Naive thymus-derived CD4-positive, alpha-beta T cell (primary cell): ENCODE measurements around the gene MMP19. TPM values are rescaled to one million over a fixed set of nuclear protein-coding genes. Genes with fewer than 3 reads are reported as not detected.

Experiments used
- ATAC-seq: fragments of 150-1000 bp; cut with Tn5 transposase; 2 replicates; pipeline ENCODE4 v1.10.0; 2021; ENCODE audit warnings: mild to moderate bottlenecking, moderate library complexity
- CTCF ChIA-PET: fragments of 350-600 bp; sonication (Branson Sonifier 250); formaldehyde crosslinking; loops from one replicate; lab custom pipeline; 2021; ENCODE audit warnings: antibody characterized with exemption; lab: Charles Lee
- POLR2A ChIA-PET: fragments of 350-600 bp; sonication (Branson Sonifier 250); formaldehyde crosslinking; loops from one replicate; lab custom pipeline; 2021; ENCODE audit warnings: antibody characterized with exemption, inconsistent platforms; lab: Charles Lee
- DNase-seq, 9 donors: peaks; one replicate each; pipeline versions ENCODE4 v3.0.0 to v3.0.0-alpha.2; 2020 to 2022; ENCODE audit warnings: mixed read lengths in 1 of 9
- H3K27ac ChIP-seq: one replicate; pipeline ENCODE4 v1.7.0; 2013; ENCODE audit warnings: mild to moderate bottlenecking, low read depth, low read length, moderate library complexity
- H3K27me3 ChIP-seq, 2 donors: one replicate each; pipeline ENCODE4 v1.7.0; 2013; ENCODE audit warnings: low read length in 2 of 2, mild to moderate bottlenecking in 2 of 2, moderate library complexity in 2 of 2; ENCODE audit not compliant: control insufficient read depth in 2 of 2, insufficient read depth in 2 of 2
- H3K36me3 ChIP-seq, 3 experiments: 1 replicate in 2 of 3; 2 replicates in 1 of 3; pipeline ENCODE4 v1.7.0; 2013; ENCODE audit warnings: low read length in 3 of 3, mild to moderate bottlenecking in 3 of 3, moderate library complexity in 1 of 3; ENCODE audit not compliant: insufficient read depth in 3 of 3, control insufficient read depth in 2 of 3
- H3K4me1 ChIP-seq, 2 donors: one replicate each; pipeline ENCODE4 v1.7.0; 2013; ENCODE audit warnings: low read length in 2 of 2, mild to moderate bottlenecking in 2 of 2, moderate library complexity in 1 of 2; ENCODE audit not compliant: control insufficient read depth in 2 of 2, insufficient read depth in 2 of 2
- H3K4me3 ChIP-seq: 2 replicates; pipeline ENCODE4 v1.7.0; 2013; ENCODE audit warnings: mild to moderate bottlenecking, low read length
- H3K9me3 ChIP-seq, 3 experiments: 1 replicate in 2 of 3; 2 replicates in 1 of 3; pipeline ENCODE4 v1.7.0; 2013; ENCODE audit warnings: low read length in 3 of 3; ENCODE audit not compliant: control insufficient read depth in 2 of 3
- H3K27ac Mint-ChIP-seq, 9 donors: one replicate each; pipeline ENCODE4 v1.8.0; 2020 to 2022; ENCODE audit warnings: mixed read lengths in 9 of 9, mild to moderate bottlenecking in 8 of 9, moderate library complexity in 5 of 9, inconsistent platforms in 2 of 9
- H3K27me3 Mint-ChIP-seq, 5 donors: one replicate each; pipeline ENCODE4 v1.8.0; 2021 to 2022; ENCODE audit warnings: mixed read lengths in 5 of 5, mild to moderate bottlenecking in 1 of 5
- H3K36me3 Mint-ChIP-seq, 5 donors: one replicate each; pipeline ENCODE4 v1.8.0; 2020 to 2022; ENCODE audit warnings: mixed read lengths in 5 of 5, mild to moderate bottlenecking in 3 of 5, inconsistent platforms in 1 of 5
- H3K4me1 Mint-ChIP-seq, 7 donors: one replicate each; pipeline ENCODE4 v1.8.0; 2020 to 2022; ENCODE audit warnings: mixed read lengths in 7 of 7, mild to moderate bottlenecking in 3 of 7, inconsistent platforms in 1 of 7
- H3K4me3 Mint-ChIP-seq, 10 donors: one replicate each; pipeline ENCODE4 v1.8.0; 2020 to 2022; ENCODE audit warnings: mild to moderate bottlenecking in 10 of 10, mixed read lengths in 10 of 10, moderate library complexity in 6 of 10, inconsistent platforms in 2 of 10
- H3K9me3 Mint-ChIP-seq, 11 donors: one replicate each; pipeline ENCODE4 v1.8.0; 2020 to 2022; ENCODE audit warnings: mixed read lengths in 11 of 11, mild to moderate bottlenecking in 4 of 11, inconsistent platforms in 1 of 11, moderate library complexity in 1 of 11
- intact Hi-C, 2 donors: fragments of 100-400 bp; cut with micrococcal nuclease; formaldehyde crosslinking; loops; one replicate each; pipeline ENCODE4 v1.15.1; 2023
- polyA plus RNA-seq, 2 donors: library from polyadenylated mRNA; unstranded; fragments of 300-500 nt; fragmentation: Illumina TruSeq; gene quantifications; one replicate each; pipeline ENCODE4 v1.2.3, GENCODE V29; 2021
- total RNA-seq, 6 experiments: library from RNA in 5 of 6; stranded (reverse) in 5 of 6; gene quantifications; 1 replicate in 5 of 6; 2 replicates in 1 of 6; pipeline ENCODE4 v1.2.3 and lab custom pipeline; 2021 to 2026

The MMP19 gene
- total and polyA plus RNA-seq, 7 experiments from 2014 or later: 0.24 to 0.84 (median 0.54) TPM; not detected in 3

DNA sequence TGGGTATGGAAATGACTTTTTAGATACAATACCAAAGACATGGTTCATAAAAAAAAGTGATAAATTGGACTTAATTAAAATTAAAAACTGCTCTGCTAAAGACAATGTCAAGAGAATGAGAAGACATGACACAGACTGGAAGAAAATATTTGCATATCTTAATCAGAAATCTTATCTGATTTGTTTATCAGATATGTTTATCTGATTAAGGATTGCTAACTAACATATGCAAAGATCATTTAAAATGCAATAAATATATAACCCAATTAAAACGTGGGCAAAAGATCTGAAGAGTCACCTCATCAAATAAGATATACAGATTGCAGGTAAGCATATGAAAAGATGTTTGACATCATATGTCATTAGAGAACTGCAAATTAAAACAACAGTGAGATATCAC, 10.0 kb upstream of the MMP19 start:
- Mint-ChIP-seq H3K9me3 (no peaks in the 10 kb centered on the region), H3K4me3 (no peak overlapping the region), H3K36me3 (no peaks in the 10 kb centered on the region), H3K27me3 (peaks cover 0 to 25% (median 0%) of the 10 kb centered on the region in 5 donors), H3K4me1 (peaks cover 0 to under 1% (median 0%) of the 10 kb centered on the region in 7 donors), H3K27ac (no peak overlapping the region)
- POLR2A ChIA-PET: no interaction called here
- CTCF ChIA-PET: no interaction called here
- Histone ChIP-seq H3K36me3 (no peaks in the 10 kb centered on the region), H3K4me1 (no peaks in the 10 kb centered on the region), H3K4me3 (no peak overlapping the region), H3K27ac (no peak overlapping the region), H3K27me3 (no peaks in the 10 kb centered on the region), H3K9me3 (no peaks in the 10 kb centered on the region)
- no peak for DNase-seq
- ATAC-seq: no peak
- intact Hi-C loops: no loop called here

GRCh38 chr12:55850893-55851292, 8.2 kb upstream of the MMP19 start:
- H3K36me3 ChIP-seq: no peaks in the 10 kb centered on the region
- no peak overlapping the region for H3K27ac ChIP-seq
- peaks cover 0 to 5% (median 0%) of the 10 kb centered on the region in 7 donors for H3K4me1 Mint-ChIP-seq
- ChIA-PET CTCF (interaction anchor here (0.6 kb wide), 1 partner anchor 97 kb away, joined by 3 read pairs; no protein-coding TSS in a partner anchor), POLR2A (no interaction called here)
- H3K9me3 ChIP-seq: no peaks in the 10 kb centered on the region
- no peaks in the 10 kb centered on the region for H3K36me3 Mint-ChIP-seq
- ATAC-seq: no peak
- H3K4me3 Mint-ChIP-seq: no peak overlapping the region
- no peaks in the 10 kb centered on the region for H3K27me3 ChIP-seq
- H3K9me3 Mint-ChIP-seq: no peaks in the 10 kb centered on the region
- intact Hi-C loops: no loop called here
- no peak for DNase-seq
- H3K4me1 ChIP-seq: no peaks in the 10 kb centered on the region
- no peak overlapping the region for H3K27ac Mint-ChIP-seq
- H3K4me3 ChIP-seq: no peak overlapping the region
- H3K27me3 Mint-ChIP-seq: peaks cover 0 to 18% (median 0%) of the 10 kb centered on the region in 5 donors

DNA sequence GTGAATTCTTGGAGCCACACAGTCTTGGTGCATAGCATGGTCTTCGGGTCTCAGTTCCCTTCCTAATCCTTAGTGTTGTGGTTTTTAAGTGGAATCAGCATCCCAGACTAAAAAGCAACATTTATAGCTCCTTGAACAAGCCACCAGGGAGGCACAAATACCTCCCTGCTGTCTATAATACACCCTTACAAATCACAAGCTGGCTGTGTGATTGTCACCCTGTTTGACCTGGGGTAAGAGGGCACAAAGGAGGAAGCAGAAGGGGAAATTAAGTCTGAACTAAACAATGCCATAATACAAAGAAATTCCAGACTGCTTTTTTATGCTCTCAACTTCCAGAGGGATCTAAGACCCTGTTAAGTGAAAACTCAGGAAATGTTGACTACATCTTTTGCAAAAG, 7.7 kb upstream of the MMP19 start:
- H3K4me1 Mint-ChIP-seq: peaks cover 0 to 5% (median 0%) of the 10 kb centered on the region in 7 donors
- no peak overlapping the region for H3K4me3 Mint-ChIP-seq
- no peak overlapping the region for H3K27ac Mint-ChIP-seq
- DNase-seq (no peak), ATAC-seq (no peak)
- H3K9me3 Mint-ChIP-seq: no peaks in the 10 kb centered on the region
- H3K36me3 Mint-ChIP-seq: no peaks in the 10 kb centered on the region
- no peaks in the 10 kb centered on the region for H3K27me3 ChIP-seq
- no peak overlapping the region for H3K4me3 ChIP-seq
- intact Hi-C loops: no loop called here
- H3K27ac ChIP-seq: no peak overlapping the region
- ChIA-PET CTCF (no interaction called here), POLR2A (interaction anchor here (0.7 to 0.9 kb wide), 2 partner anchors 80 to 272 kb away, joined by 3 read pairs; no protein-coding TSS in a partner anchor)
- peaks cover 0 to 18% (median 0%) of the 10 kb centered on the region in 5 donors for H3K27me3 Mint-ChIP-seq
- no peaks in the 10 kb centered on the region for H3K36me3 ChIP-seq
- H3K9me3 ChIP-seq: no peaks in the 10 kb centered on the region
- no peaks in the 10 kb centered on the region for H3K4me1 ChIP-seq

DNA sequence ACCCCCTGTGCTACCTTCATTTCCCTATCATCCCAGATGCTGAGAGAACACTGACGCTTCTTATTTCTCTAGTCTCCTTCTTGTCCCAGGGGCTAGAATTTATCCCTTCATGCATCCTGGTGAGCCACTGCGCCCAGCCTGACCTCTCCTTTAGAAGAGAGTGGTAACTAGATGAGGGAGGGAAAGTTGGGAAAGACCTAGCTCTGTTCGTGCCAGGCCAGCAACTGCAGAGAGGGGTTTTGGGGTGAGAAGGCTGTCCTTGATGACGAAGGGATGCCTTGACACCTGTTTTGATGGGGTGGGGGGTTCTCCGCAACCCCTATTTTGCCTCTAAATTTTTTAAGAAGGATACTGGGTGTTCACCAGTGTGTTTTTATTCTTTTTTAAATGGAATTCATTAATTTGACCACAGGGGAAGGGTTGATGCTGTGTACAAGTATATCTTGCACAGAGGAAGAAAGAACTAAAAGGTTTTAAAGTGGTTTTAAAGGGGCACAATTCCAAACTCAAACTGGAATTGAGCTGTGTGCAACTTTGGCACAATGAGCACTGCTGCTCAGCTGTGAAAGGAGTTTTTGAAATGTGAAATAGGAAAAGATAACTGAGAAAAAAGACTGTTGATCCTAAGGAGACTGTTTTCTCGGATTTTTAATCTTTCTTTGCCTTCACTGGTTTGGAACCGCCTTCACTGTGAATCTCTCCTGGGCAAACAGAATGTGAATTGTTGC, 7.0 kb upstream of the MMP19 start:
- ATAC-seq (no peak), DNase-seq (no peak)
- Histone ChIP-seq H3K4me3 (no peak overlapping the region), H3K9me3 (no peaks in the 10 kb centered on the region), H3K27ac (no peak overlapping the region), H3K4me1 (no peaks in the 10 kb centered on the region), H3K27me3 (no peaks in the 10 kb centered on the region), H3K36me3 (no peaks in the 10 kb centered on the region)
- no peak overlapping the region for H3K27ac Mint-ChIP-seq
- peaks cover 0 to 18% (median 0%) of the 10 kb centered on the region in 5 donors for H3K27me3 Mint-ChIP-seq
- no peak overlapping the region for H3K4me3 Mint-ChIP-seq
- H3K9me3 Mint-ChIP-seq: no peaks in the 10 kb centered on the region
- ChIA-PET CTCF (no interaction called here), POLR2A (interaction anchor here (0.7 to 0.9 kb wide), 2 partner anchors 81 to 272 kb away, joined by 3 read pairs; no protein-coding TSS in a partner anchor)
- no peaks in the 10 kb centered on the region for H3K36me3 Mint-ChIP-seq
- intact Hi-C loops: no loop called here
- peaks cover 0 to 5% (median 0%) of the 10 kb centered on the region in 7 donors for H3K4me1 Mint-ChIP-seq

- H3K4me3 ChIP-seq: no peak overlapping the region
- peaks cover 0 to 17% (median 0%) of the 10 kb centered on the region in 5 donors for H3K27me3 Mint-ChIP-seq
- intact Hi-C loops: no loop called here
- no peaks in the 10 kb centered on the region for H3K27me3 ChIP-seq
- H3K36me3 ChIP-seq: no peaks in the 10 kb centered on the region
- H3K36me3 Mint-ChIP-seq: no peaks in the 10 kb centered on the region
- CTCF ChIA-PET: no interaction called here
- H3K9me3 Mint-ChIP-seq: no peaks in the 10 kb centered on the region
- H3K4me1 Mint-ChIP-seq: peaks cover 0 to 5% (median 0%) of the 10 kb centered on the region in 7 donors
- POLR2A ChIA-PET: interaction anchor here (2.0 kb wide), 1 partner anchor 18 kb away, joined by 5 read pairs; the partner anchor contains the start of gene DNAJC14
- H3K9me3 ChIP-seq: no peaks in the 10 kb centered on the region
- ATAC-seq (peak; percentile 79), DNase-seq (no peak)
- no peak overlapping the region for H3K4me3 Mint-ChIP-seq
- peak overlapping the region in 1 of 9 donors; percentile 36 for H3K27ac Mint-ChIP-seq
- no peaks in the 10 kb centered on the region for H3K4me1 ChIP-seq
- H3K27ac ChIP-seq: no peak overlapping the region
Measured at GRCh38 chr12:55847603-55848291, 5.0 kb upstream of the MMP19 start.

- Mint-ChIP-seq H3K27me3 (peaks cover 0 to 10% (median 0%) of the 10 kb centered on the region in 5 donors), H3K36me3 (no peaks in the 10 kb centered on the region), H3K4me1 (peaks cover 0 to 5% (median 0%) of the 10 kb centered on the region in 7 donors), H3K4me3 (no peak overlapping the region), H3K9me3 (no peaks in the 10 kb centered on the region), H3K27ac (peak overlapping the region in 1 of 9 donors; percentile 25)
- H3K9me3 ChIP-seq: no peaks in the 10 kb centered on the region
- no peaks in the 10 kb centered on the region for H3K27me3 ChIP-seq
- no peak overlapping the region for H3K4me3 ChIP-seq
- ATAC-seq: peak; percentile 66
- no peaks in the 10 kb centered on the region for H3K4me1 ChIP-seq
- no peak overlapping the region for H3K27ac ChIP-seq
- ChIA-PET POLR2A (interaction anchor here (0.8 to 2.0 kb wide), 2 partner anchors 17 to 34 kb away, joined by 3 to 5 read pairs; partner anchors contain the start of gene DNAJC14), CTCF (no interaction called here)
- no peaks in the 10 kb centered on the region for H3K36me3 ChIP-seq
- intact Hi-C loops: no loop called here
- no peak for DNase-seq
Measured at GRCh38 chr12:55847033-55847432, 4.3 kb upstream of the MMP19 start.
